GM18508 (cell line): ENCODE results near the gene MCU.
"Not testable (repeated sequence)": the region's sequence is repeated elsewhere in the genome, so short reads cannot be mapped to it uniquely, and the experiment has no call there.

Experiments
- ATAC-seq: cut with Tn5 transposase; IDR thresholded peaks from one replicate; pipeline ENCODE4 v1.9.1; 2021; ENCODE audit warnings: moderate number of reproducible peaks; ENCODE audit not compliant: insufficient read depth, unreplicated experiment

The MCU gene

GRCh38 chr10:72685264-72685921 lies 6.5 kb upstream of the MCU start:
- ATAC-seq, result no peak

GRCh38 chr10:72686430-72686829 lies 5.5 kb upstream of the MCU start:
- ATAC-seq, result not testable (repeated sequence)

GRCh38 chr10:72687035-72687434 lies 4.9 kb upstream of the MCU start:
- no peak for ATAC-seq

GRCh38 chr10:72688208-72688651 lies 3.7 kb upstream of the MCU start:
- no peak for ATAC-seq

GRCh38 chr10:72689660-72690059 lies 2.3 kb upstream of the MCU start:
- ATAC-seq, result no peak

- no peak for ATAC-seq
Measured at GRCh38 chr10:72690071-72690755, 1.7 kb upstream of the MCU start.

GRCh38 chr10:72691470-72691862 lies 477 bp upstream of the MCU start:
- ATAC-seq, result no peak

GRCh38 chr10:72692744-72692993 lies 726 bp downstream of the MCU start:
- ATAC-seq, result no peak

GRCh38 chr10:72692994-72693781 lies 1.2 kb downstream of the MCU start:
- no peak for ATAC-seq

- ATAC-seq, result no peak
Measured at GRCh38 chr10:72694476-72695369, 2.8 kb downstream of the MCU start.

- ATAC-seq, result no peak
Measured at GRCh38 chr10:72695496-72695895, 3.6 kb downstream of the MCU start.

GRCh38 chr10:72697716-72698115 lies 5.8 kb downstream of the MCU start:
- ATAC-seq, result no peak

GRCh38 chr10:72702465-72702864 lies 10.5 kb downstream of the MCU start:
- not testable (repeated sequence) for ATAC-seq

- peak; percentile 74 for ATAC-seq
Measured at GRCh38 chr10:72702868-72703581, 11.1 kb downstream of the MCU start.

- ATAC-seq, result no peak
Measured at GRCh38 chr10:72704117-72704516, 12.2 kb downstream of the MCU start.

GRCh38 chr10:72709041-72709440 lies 17.1 kb downstream of the MCU start:
- ATAC-seq, result no peak

- ATAC-seq, result no peak
Measured at GRCh38 chr10:72712136-72712535, 20.2 kb downstream of the MCU start.

GRCh38 chr10:72719941-72720592 lies 28.1 kb downstream of the MCU start:
- ATAC-seq, result no peak
